Measurements from ENCODE around the gene RNU6-1. TPM values are rescaled to one million over a fixed set of nuclear protein-coding genes. Genes with fewer than 3 reads are reported as not detected.

The RNU6-1 gene
- total RNA-seq, 1 donor from 2014 or later: not detected

DNA sequence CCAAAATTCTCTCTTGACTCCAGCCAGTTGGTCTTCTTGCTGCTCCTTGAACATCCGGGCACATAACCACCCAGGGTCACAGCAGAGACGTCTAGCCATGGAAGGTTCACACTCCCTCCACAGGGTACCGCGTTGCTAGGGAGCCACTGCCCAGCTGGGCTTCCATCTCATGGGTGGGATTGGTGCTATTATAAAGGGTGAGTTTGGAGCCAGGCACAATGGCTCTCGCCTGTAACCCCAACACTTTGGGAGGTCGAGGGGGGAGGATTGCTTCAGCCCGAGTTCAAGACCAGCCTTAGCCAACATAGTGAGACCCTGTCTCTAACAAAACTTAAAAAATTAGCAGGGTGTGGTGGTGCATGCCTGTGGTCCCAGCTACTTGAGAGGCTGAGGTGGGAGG is 32.0 kb downstream of the RNU6-1 start:
- Mint-ChIP-seq H3K27me3 (ENCODE audit: insufficient read depth, low read depth) (peaks cover 10% of the 10 kb centered on the region), H3K36me3 (peaks cover 4% of the 10 kb centered on the region), H3K4me3 (no peak overlapping the region), H3K27ac (no peak overlapping the region), H3K4me1 (peaks cover 48% of the 10 kb centered on the region), H3K9me3 (no peaks in the 10 kb centered on the region)
- H3K4me2 ChIP-seq: no peak overlapping the region
- no peaks in the 10 kb centered on the region for H3K27me3 ChIP-seq
- H3K79me2 ChIP-seq (ENCODE audit: low read depth): no peaks in the 10 kb centered on the region
- no peak overlapping the region for H3K27ac ChIP-seq
- TF ChIP-seq EZH2 (IDR thresholded peaks at IDR 0.05): no peak
- no peak for TF ChIP-seq EZH2phosphoT487 (IDR thresholded peaks at IDR 0.05)
- TF ChIP-seq, protein P1, sequence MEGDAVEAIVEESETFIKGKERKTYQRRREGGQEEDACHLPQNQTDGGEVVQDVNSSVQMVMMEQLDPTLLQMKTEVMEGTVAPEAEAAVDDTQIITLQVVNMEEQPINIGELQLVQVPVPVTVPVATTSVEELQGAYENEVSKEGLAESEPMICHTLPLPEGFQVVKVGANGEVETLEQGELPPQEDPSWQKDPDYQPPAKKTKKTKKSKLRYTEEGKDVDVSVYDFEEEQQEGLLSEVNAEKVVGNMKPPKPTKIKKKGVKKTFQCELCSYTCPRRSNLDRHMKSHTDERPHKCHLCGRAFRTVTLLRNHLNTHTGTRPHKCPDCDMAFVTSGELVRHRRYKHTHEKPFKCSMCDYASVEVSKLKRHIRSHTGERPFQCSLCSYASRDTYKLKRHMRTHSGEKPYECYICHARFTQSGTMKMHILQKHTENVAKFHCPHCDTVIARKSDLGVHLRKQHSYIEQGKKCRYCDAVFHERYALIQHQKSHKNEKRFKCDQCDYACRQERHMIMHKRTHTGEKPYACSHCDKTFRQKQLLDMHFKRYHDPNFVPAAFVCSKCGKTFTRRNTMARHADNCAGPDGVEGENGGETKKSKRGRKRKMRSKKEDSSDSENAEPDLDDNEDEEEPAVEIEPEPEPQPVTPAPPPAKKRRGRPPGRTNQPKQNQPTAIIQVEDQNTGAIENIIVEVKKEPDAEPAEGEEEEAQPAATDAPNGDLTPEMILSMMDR (IDR thresholded peaks at IDR 0.05): no peak
- no peaks in the 10 kb centered on the region for H3K9me3 ChIP-seq (ENCODE audit: low read depth)
- H3K36me3 ChIP-seq: no peaks in the 10 kb centered on the region
- DNase-seq (ENCODE audit: low spot score): no peak
- peaks cover 37% of the 10 kb centered on the region for H3K4me1 ChIP-seq
- H3K4me3 ChIP-seq: no peak overlapping the region
- H4K20me1 ChIP-seq (ENCODE audit: low read depth): no peaks in the 10 kb centered on the region
- H3F3A ChIP-seq (ENCODE audit: low read depth): peaks cover 11% of the 10 kb centered on the region
- H2AFZ ChIP-seq (replicated peaks): no peak overlapping the region
- no peak overlapping the region for H3K9ac ChIP-seq

DNA sequence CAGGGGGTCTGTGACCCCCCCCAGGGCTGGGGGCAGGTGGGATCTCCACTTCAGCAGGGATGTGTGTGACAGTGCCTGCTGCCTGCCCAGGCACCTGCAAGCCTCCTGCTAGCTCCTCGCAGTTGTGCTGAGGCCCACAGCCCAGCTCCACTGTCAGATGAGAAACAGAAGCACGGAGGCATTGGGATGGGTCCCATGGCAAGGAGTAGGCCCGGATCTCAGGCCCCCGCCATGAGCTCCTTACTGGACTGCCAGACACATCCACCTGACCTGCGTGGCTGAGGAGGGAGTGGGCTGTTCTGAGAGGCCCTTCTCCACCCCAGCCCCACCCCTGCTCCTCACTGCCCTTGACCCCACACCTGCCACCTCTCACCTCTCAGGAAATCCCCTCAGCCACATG is 32.7 kb downstream of the RNU6-1 start:
- no peak for DNase-seq (ENCODE audit: low spot score)

DNA sequence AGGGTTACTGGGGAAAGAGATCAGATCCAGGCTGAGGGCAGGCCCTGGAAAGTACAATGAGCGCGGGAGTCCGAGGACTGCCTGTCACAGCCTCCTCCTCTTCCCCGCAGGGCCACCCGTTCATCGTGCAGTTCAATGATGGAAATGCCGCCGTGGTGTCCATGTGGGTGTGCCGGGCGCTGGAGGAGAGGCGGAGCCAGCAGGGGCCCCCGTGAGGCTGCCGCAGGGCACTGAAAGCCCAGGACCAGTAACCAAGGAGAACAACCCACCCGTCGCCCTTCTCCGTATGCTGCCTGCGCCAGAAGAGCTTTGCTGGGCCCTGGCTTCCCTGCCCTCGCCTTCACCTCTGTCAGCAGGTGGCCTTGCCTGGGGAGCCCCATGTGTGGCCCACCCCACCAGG is 33.3 kb downstream of the RNU6-1 start:
- peaks cover 38% of the 10 kb centered on the region for H3K4me1 Mint-ChIP-seq
- H3K4me3 ChIP-seq: no peak overlapping the region
- no peak overlapping the region for H3K27ac ChIP-seq
- H3K36me3 ChIP-seq: no peaks in the 10 kb centered on the region
- no peak overlapping the region for H2AFZ ChIP-seq (replicated peaks)
- H3K9me3 ChIP-seq (ENCODE audit: low read depth): no peaks in the 10 kb centered on the region
- peaks cover 6% of the 10 kb centered on the region for H3F3A ChIP-seq (ENCODE audit: low read depth)
- no peak overlapping the region for H3K9ac ChIP-seq
- H3K27me3 Mint-ChIP-seq (ENCODE audit: insufficient read depth, low read depth): peaks cover 8% of the 10 kb centered on the region
- no peaks in the 10 kb centered on the region for H3K9me3 Mint-ChIP-seq
- H4K20me1 ChIP-seq (ENCODE audit: low read depth): no peaks in the 10 kb centered on the region
- no peak overlapping the region for H3K4me2 ChIP-seq
- H3K4me3 Mint-ChIP-seq: no peak overlapping the region
- no peak overlapping the region for H3K27ac Mint-ChIP-seq
- H3K36me3 Mint-ChIP-seq: peaks cover 4% of the 10 kb centered on the region
- no peaks in the 10 kb centered on the region for H3K79me2 ChIP-seq (ENCODE audit: low read depth)
- DNase-seq (ENCODE audit: low spot score): no peak
- peaks cover 30% of the 10 kb centered on the region for H3K4me1 ChIP-seq
- no peaks in the 10 kb centered on the region for H3K27me3 ChIP-seq
- TF ChIP-seq, protein P1 (IDR thresholded peaks at IDR 0.05): no peak
- TF ChIP-seq EZH2 (IDR thresholded peaks at IDR 0.05): no peak
- TF ChIP-seq EZH2phosphoT487 (IDR thresholded peaks at IDR 0.05): no peak

More for the DNA sequence above, 32.7 kb downstream of the RNU6-1 start:
- Mint-ChIP-seq H3K9me3 (no peaks in the 10 kb centered on the region), H3K27ac (no peak overlapping the region), H3K4me1 (peaks cover 41% of the 10 kb centered on the region), H3K4me3 (no peak overlapping the region), H3K27me3 (ENCODE audit: insufficient read depth, low read depth) (peaks cover 9% of the 10 kb centered on the region), H3K36me3 (peaks cover 4% of the 10 kb centered on the region)
- TF ChIP-seq EZH2phosphoT487 (IDR thresholded peaks at IDR 0.05): no peak
- TF ChIP-seq, protein P1 (IDR thresholded peaks at IDR 0.05): no peak
- TF ChIP-seq EZH2 (IDR thresholded peaks at IDR 0.05): no peak
- H3F3A ChIP-seq (ENCODE audit: low read depth): peaks cover 6% of the 10 kb centered on the region
- H4K20me1 ChIP-seq (ENCODE audit: low read depth): no peaks in the 10 kb centered on the region
- no peak overlapping the region for H3K9ac ChIP-seq
- no peak overlapping the region for H3K27ac ChIP-seq
- no peaks in the 10 kb centered on the region for H3K79me2 ChIP-seq (ENCODE audit: low read depth)
- no peaks in the 10 kb centered on the region for H3K36me3 ChIP-seq
- H3K4me1 ChIP-seq: peaks cover 30% of the 10 kb centered on the region
- no peaks in the 10 kb centered on the region for H3K9me3 ChIP-seq (ENCODE audit: low read depth)
- no peak overlapping the region for H3K4me3 ChIP-seq
- no peak overlapping the region for H3K4me2 ChIP-seq
- no peaks in the 10 kb centered on the region for H3K27me3 ChIP-seq
- H2AFZ ChIP-seq (replicated peaks): no peak overlapping the region
